ENCODE results near the gene ATM.

The ATM gene

DNA sequence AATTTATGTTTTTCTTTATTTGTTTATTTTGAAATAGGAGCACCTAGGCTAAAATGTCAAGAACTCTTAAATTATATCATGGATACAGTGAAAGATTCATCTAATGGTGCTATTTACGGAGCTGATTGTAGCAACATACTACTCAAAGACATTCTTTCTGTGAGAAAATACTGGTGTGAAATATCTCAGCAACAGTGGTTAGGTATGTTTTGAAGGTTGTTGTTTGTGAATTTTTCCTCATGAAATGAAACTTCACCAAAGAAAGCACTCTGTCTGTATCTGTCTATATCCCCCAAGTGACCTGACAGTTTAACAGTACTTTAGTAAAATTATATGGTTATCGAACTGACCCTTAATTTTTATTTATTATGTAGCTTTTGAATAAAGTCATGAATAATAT lies 12.8 kb downstream of the ATM start (continued):
- TF ChIP-seq ZNF211 (tag by site-specific recombination; IDR thresholded peaks at IDR 0.05; ENCODE audit: low read depth), result no peak

DNA sequence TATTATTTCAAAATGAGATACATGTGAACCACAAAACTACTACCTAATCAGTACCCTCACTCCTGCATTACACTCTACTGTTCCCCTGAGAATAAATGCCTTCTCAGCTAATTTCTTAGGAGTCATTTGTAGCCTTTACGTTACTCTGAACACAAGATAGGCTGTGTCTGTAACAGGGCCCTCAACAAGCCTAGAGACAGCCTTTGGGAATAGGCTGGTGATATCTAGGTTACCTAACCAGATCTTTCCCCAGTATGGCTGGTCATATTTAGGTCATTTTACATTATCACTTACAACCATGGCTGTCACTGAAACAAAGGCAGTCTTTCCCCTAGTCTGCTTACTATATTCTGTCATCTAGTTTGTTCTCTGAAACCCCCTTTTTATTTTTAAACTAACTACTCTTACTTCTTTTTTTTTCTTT lies 14.2 kb downstream of the ATM start:
- H3K4me3 ChIP-seq (ENCODE audit: low read depth, low read length), result no peak overlapping the region
- TF ChIP-seq ZNF24 (tag by site-specific recombination; IDR thresholded peaks at IDR 0.05) (no peak), ZFP69B (tag by site-specific recombination; IDR thresholded peaks at IDR 0.05) (no peak), ZNF561 (tag by site-specific recombination; IDR thresholded peaks at IDR 0.05; ENCODE audit: borderline replicate concordance) (no peak), SALL2 (tag by site-specific recombination; IDR thresholded peaks at IDR 0.05; ENCODE audit: borderline replicate concordance) (no peak), OSR2 (tag by site-specific recombination; IDR thresholded peaks at IDR 0.05) (no peak), ZBTB8A (tag by site-specific recombination; IDR thresholded peaks at IDR 0.05) (no peak)
- TF ChIP-seq, protein P1, sequence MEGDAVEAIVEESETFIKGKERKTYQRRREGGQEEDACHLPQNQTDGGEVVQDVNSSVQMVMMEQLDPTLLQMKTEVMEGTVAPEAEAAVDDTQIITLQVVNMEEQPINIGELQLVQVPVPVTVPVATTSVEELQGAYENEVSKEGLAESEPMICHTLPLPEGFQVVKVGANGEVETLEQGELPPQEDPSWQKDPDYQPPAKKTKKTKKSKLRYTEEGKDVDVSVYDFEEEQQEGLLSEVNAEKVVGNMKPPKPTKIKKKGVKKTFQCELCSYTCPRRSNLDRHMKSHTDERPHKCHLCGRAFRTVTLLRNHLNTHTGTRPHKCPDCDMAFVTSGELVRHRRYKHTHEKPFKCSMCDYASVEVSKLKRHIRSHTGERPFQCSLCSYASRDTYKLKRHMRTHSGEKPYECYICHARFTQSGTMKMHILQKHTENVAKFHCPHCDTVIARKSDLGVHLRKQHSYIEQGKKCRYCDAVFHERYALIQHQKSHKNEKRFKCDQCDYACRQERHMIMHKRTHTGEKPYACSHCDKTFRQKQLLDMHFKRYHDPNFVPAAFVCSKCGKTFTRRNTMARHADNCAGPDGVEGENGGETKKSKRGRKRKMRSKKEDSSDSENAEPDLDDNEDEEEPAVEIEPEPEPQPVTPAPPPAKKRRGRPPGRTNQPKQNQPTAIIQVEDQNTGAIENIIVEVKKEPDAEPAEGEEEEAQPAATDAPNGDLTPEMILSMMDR (tag by site-specific recombination; IDR thresholded peaks at IDR 0.05), result no peak
- TF ChIP-seq, protein P2, sequence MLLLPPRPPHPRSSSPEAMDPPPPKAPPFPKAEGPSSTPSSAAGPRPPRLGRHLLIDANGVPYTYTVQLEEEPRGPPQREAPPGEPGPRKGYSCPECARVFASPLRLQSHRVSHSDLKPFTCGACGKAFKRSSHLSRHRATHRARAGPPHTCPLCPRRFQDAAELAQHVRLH (tag by site-specific recombination; IDR thresholded peaks at IDR 0.05), result no peak
- ChIA-PET CTCF (interaction anchor here (0.8 kb wide), 1 partner anchor 14 kb away, joined by 5 read pairs; the partner anchor contains the start of gene ATM), POLR2A (no interaction called here)
- H3K9me3 ChIP-seq (ENCODE audit: control insufficient read depth, insufficient read depth, low read depth, low read length), result no peaks in the 10 kb centered on the region
- no peak overlapping the region for H3K27ac ChIP-seq (ENCODE audit: extremely low read depth, low read depth, low read length)
- peaks cover 5 to 73% of the 10 kb centered on the region in 2 experiments for H3K36me3 ChIP-seq (ENCODE audit: control insufficient read depth in 2 of 2, insufficient read depth in 1 of 2, low read length in 2 of 2)
- H3K4me1 ChIP-seq (ENCODE audit: control insufficient read depth, insufficient read depth, low read length), result no peaks in the 10 kb centered on the region

DNA sequence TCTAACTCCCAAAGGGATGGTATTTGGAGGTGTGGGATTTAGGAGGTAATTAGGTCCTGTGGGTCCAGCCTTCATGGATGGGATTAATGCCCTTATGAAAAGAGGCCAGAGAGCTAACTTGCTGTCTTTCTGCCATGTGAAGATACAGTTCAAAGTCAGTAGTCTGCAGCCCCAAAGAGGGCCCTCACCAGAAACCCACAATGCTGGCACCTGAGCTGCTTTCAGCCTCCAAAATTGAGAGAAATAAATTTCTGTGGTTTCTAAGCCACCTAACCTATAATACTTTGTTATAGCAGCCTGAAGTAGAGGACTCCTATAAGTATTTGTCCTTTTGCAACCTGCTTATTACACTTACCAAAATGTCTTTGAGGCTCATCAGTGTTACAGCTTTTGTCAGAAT lies 16.2 kb downstream of the ATM start:
- Histone ChIP-seq H3K9me3 (ENCODE audit: control insufficient read depth, insufficient read depth, low read depth, low read length) (no peaks in the 10 kb centered on the region), H3K4me3 (ENCODE audit: low read depth, low read length) (no peak overlapping the region), H3K4me1 (ENCODE audit: control insufficient read depth, insufficient read depth, low read length) (no peaks in the 10 kb centered on the region), H3K27ac (ENCODE audit: extremely low read depth, low read depth, low read length) (no peak overlapping the region), H3K36me3 (ENCODE audit: control insufficient read depth in 2 of 2, insufficient read depth in 1 of 2, low read length in 2 of 2) (peaks cover 5 to 63% of the 10 kb centered on the region in 2 experiments; a peak in 2 of 3 replicates)
- ChIA-PET POLR2A (no interaction called here), CTCF (no interaction called here)
- TF ChIP-seq ZNF555 (tag by site-specific recombination; conservative IDR thresholded peaks at IDR 0.05) (no peak), ZNF48 (tag by site-specific recombination; IDR thresholded peaks at IDR 0.05) (no peak), ZNF404 (tag by site-specific recombination; IDR thresholded peaks at IDR 0.05) (no peak), ZNF76 (tag by site-specific recombination; IDR thresholded peaks at IDR 0.05; ENCODE audit: borderline replicate concordance, low read depth) (no peak), ZIC2 (tag by site-specific recombination; IDR thresholded peaks at IDR 0.05) (no peak), ZNF768 (tag by site-specific recombination; IDR thresholded peaks at IDR 0.05) (no peak), ZFP3 (tag by site-specific recombination; IDR thresholded peaks at IDR 0.05; ENCODE audit: low read depth) (no peak), ZNF132 (tag by site-specific recombination; IDR thresholded peaks at IDR 0.05; ENCODE audit: borderline replicate concordance) (no peak), ZNF423 (tag by site-specific recombination; IDR thresholded peaks at IDR 0.05) (no peak)
- TF ChIP-seq, protein P3, sequence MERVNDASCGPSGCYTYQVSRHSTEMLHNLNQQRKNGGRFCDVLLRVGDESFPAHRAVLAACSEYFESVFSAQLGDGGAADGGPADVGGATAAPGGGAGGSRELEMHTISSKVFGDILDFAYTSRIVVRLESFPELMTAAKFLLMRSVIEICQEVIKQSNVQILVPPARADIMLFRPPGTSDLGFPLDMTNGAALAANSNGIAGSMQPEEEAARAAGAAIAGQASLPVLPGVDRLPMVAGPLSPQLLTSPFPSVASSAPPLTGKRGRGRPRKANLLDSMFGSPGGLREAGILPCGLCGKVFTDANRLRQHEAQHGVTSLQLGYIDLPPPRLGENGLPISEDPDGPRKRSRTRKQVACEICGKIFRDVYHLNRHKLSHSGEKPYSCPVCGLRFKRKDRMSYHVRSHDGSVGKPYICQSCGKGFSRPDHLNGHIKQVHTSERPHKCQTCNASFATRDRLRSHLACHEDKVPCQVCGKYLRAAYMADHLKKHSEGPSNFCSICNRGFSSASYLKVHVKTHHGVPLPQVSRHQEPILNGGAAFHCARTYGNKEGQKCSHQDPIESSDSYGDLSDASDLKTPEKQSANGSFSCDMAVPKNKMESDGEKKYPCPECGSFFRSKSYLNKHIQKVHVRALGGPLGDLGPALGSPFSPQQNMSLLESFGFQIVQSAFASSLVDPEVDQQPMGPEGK (tag by site-specific recombination; IDR thresholded peaks at IDR 0.05), result no peak
